Thyroid gland (tissue), 4 donors: ENCODE data around the gene CCDC187.

Experiments
- CTCF ChIP-seq, 6 experiments: fragments of 200-600 bp in 3 of 6; fragments of 450-650 bp in 3 of 6; sonication (generic) in 3 of 6; IDR thresholded peaks; one replicate each; pipeline ENCODE4 v1.5.1; 2016 to 2019; ENCODE audit warnings: antibody characterized with exemption in 6 of 6, mild to moderate bottlenecking in 2 of 6, inconsistent platforms in 1 of 6, moderate library complexity in 1 of 6
- POLR2A ChIP-seq, 2 donors: fragments of 450-650 bp; IDR thresholded peaks; one replicate each; pipeline ENCODE4 v1.6.1; 2017; ENCODE audit warnings: antibody characterized with exemption in 2 of 2, mild to moderate bottlenecking in 2 of 2, moderate library complexity in 1 of 2

GRCh38 chr9:136317695-136318094 is 13.8 kb upstream of the CCDC187 start:
- TF ChIP-seq POLR2A (IDR thresholded peaks at IDR 0.05) (no peak), CTCF (IDR thresholded peaks at IDR 0.05) (no peak)
